GM12875 (cell line): ENCODE measurements around the gene ATP1A2.

Experiments used
- H3K4me3 ChIP-seq: one replicate; pipeline ENCODE4 v1.5.1; 2011; ENCODE audit warnings: low read depth, low read length, control low read depth
- TF ChIP-seq, protein P1 (sequence below): IDR thresholded peaks from 2 replicates; pipeline ENCODE4 v1.5.1; 2011; ENCODE audit warnings: low read depth, mild to moderate bottlenecking, control low read depth, inconsistent platforms, low read length, moderate library complexity, borderline replicate concordance; ENCODE audit not compliant: insufficient read depth

Gene ATP1A2

DNA sequence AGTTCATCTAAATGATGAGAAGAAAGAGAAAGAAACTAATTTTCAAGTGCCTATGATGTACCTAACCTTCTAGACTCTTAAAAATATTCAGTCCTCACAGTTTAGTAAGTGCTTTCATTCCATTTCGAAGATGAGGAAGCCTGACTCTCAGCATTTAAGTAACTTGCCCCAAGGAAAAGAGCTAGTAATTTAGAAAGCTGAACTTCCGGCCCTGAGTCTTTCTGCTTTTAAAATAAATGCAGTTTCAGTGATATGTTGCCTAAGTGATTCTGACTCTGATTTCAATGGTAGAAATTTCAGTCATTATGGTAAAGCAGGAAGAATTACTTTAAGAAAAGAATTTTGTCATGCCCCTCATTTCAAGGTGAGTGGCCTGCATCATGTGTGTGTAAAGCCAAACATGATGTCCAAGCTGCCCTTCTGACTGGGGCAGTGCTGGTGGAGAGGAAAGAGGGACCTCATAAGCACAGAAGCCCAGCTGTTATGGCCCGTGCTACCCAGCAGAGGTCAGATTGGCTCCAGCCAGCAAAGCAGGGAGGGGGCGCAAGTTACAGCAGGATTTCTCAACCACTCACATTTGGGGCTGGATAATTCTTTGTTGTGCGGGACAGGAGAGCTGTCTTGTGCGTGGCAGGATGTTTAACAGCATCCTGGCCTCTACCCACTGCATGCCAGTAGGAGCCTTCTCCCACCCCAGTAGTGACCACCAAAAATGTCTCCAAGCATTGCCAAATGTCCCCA, 46.6 kb downstream of the ATP1A2 start:
- H3K4me3 ChIP-seq: no peak overlapping the region
- TF ChIP-seq, protein P1, sequence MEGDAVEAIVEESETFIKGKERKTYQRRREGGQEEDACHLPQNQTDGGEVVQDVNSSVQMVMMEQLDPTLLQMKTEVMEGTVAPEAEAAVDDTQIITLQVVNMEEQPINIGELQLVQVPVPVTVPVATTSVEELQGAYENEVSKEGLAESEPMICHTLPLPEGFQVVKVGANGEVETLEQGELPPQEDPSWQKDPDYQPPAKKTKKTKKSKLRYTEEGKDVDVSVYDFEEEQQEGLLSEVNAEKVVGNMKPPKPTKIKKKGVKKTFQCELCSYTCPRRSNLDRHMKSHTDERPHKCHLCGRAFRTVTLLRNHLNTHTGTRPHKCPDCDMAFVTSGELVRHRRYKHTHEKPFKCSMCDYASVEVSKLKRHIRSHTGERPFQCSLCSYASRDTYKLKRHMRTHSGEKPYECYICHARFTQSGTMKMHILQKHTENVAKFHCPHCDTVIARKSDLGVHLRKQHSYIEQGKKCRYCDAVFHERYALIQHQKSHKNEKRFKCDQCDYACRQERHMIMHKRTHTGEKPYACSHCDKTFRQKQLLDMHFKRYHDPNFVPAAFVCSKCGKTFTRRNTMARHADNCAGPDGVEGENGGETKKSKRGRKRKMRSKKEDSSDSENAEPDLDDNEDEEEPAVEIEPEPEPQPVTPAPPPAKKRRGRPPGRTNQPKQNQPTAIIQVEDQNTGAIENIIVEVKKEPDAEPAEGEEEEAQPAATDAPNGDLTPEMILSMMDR: peak; percentile 61

GRCh38 chr1:160162931-160163330, 47.4 kb downstream of the ATP1A2 start:
- TF ChIP-seq, protein P1: no peak
- H3K4me3 ChIP-seq: no peak overlapping the region

DNA sequence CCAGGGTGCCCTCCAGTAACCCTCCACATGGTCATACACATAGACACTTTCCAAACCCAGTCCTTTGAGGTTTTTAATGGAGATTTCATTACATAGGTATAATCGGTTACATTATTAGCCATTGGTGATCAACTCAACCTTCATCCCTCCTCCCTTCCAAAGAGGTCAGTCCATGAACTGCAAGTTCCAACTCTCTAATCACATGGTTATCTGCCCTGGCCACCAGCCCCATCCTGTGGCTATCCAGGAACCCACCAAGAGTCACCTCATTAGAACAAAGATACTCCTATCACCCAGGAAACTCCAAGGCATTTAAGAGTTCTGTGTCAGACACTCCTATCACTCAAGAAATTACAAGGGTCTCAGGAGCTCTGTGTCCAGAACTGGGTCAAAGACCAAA, 48.1 kb downstream of the ATP1A2 start:
- no peak overlapping the region for H3K4me3 ChIP-seq
- TF ChIP-seq, protein P1: no peak

DNA sequence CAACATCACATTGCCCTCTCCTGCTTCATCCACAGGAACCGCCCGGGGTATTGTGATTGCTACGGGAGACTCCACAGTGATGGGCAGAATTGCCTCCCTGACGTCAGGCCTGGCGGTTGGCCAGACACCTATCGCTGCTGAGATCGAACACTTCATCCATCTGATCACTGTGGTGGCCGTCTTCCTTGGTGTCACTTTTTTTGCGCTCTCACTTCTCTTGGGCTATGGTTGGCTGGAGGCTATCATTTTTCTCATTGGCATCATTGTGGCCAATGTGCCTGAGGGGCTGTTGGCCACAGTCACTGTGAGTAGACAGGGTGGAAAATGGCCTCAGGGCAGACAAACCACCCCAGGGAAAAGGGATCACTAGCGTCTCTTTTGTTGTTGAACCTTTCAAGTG, 48.6 kb downstream of the ATP1A2 start:
- no peak overlapping the region for H3K4me3 ChIP-seq
- TF ChIP-seq, protein P1: no peak

- no peak overlapping the region for H3K4me3 ChIP-seq
- TF ChIP-seq, protein P1: no peak
Observed at GRCh38 chr1:160166166-160166868, 50.8 kb downstream of the ATP1A2 start.

GRCh38 chr1:160167056-160167455, 51.5 kb downstream of the ATP1A2 start:
- no peak overlapping the region for H3K4me3 ChIP-seq
- TF ChIP-seq, protein P1: no peak

- TF ChIP-seq, protein P1: peak; percentile 3; the same call in 1 of the 2 replicates
- no peak overlapping the region for H3K4me3 ChIP-seq
Observed at GRCh38 chr1:160167580-160167979, 52.0 kb downstream of the ATP1A2 start.
